WERI-Rb-1 (cell line): Measurements from ENCODE around the gene MYH7.
"Not testable (repeated sequence)": the region's sequence is repeated elsewhere in the genome, so short reads cannot be mapped to it uniquely, and the experiment has no call there.

Experiments used
- DNase-seq: peaks from one replicate; pipeline ENCODE4 v3.0.0-alpha.2; 2020
- H3K27ac ChIP-seq: fragments of 250-450 bp; sonication (Bioruptor Pico); 2 replicates; pipeline ENCODE4 v1.5.1; 2020; ENCODE audit warnings: mild to moderate bottlenecking, moderate library complexity
- H3K27me3 ChIP-seq: fragments of 250-450 bp; sonication (Bioruptor Pico); 2 replicates; pipeline ENCODE4 v1.5.1; 2021; ENCODE audit warnings: mild to moderate bottlenecking, low read depth, moderate library complexity; ENCODE audit not compliant: insufficient read depth, severe bottlenecking
- H3K36me3 ChIP-seq: fragments of 250-450 bp; sonication (Bioruptor Pico); 2 replicates; pipeline ENCODE4 v1.5.1; 2020; ENCODE audit warnings: mild to moderate bottlenecking, moderate library complexity
- H3K4me3 ChIP-seq: 2 replicates; pipeline ENCODE4 v1.5.1; 2011; ENCODE audit warnings: low read depth, mild to moderate bottlenecking, control low read depth, low read length
- H3K9me3 ChIP-seq: fragments of 250-450 bp; sonication (Bioruptor Pico); 2 replicates; pipeline ENCODE4 v1.5.1; 2021; ENCODE audit warnings: mild to moderate bottlenecking, moderate library complexity; ENCODE audit not compliant: severe bottlenecking
- CTCF ChIP-seq: IDR thresholded peaks from 2 replicates; pipeline ENCODE4 v1.5.1; 2011; ENCODE audit warnings: low read depth, mild to moderate bottlenecking, control low read depth, inconsistent platforms, low read length

The MYH7 gene

DNA sequence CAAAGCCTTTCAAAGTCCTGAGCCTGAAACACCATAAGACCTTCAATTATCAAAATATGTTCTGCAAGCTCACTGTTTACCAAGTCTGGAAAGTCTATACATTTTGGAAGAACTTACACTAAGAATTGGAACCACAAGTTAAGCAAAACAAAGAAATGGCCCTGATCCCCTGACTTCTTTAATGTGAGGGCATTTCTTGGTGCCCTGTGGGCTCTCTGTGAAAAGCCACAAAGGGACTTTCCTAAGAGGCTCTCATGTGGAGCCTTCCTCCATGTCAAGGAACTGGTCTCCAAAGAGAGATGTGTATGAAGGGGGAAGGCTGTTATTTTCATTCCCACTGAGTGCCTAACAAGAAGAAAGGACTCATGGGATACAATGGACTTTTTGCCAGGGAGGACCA, 13.9 kb downstream of the MYH7 start:
- Histone ChIP-seq H3K27me3 (no peaks in the 10 kb centered on the region), H3K9me3 (no peaks in the 10 kb centered on the region), H3K36me3 (no peaks in the 10 kb centered on the region), H3K27ac (no peak overlapping the region), H3K4me3 (no peak overlapping the region)
- DNase-seq: no peak
- TF ChIP-seq CTCF: no peak

GRCh38 chr14:23419646-23420045, 15.8 kb downstream of the MYH7 start:
- H3K9me3 ChIP-seq, H3K27me3 ChIP-seq, H3K36me3 ChIP-seq, DNase-seq, H3K27ac ChIP-seq, H3K4me3 ChIP-seq: not testable (repeated sequence)

DNA sequence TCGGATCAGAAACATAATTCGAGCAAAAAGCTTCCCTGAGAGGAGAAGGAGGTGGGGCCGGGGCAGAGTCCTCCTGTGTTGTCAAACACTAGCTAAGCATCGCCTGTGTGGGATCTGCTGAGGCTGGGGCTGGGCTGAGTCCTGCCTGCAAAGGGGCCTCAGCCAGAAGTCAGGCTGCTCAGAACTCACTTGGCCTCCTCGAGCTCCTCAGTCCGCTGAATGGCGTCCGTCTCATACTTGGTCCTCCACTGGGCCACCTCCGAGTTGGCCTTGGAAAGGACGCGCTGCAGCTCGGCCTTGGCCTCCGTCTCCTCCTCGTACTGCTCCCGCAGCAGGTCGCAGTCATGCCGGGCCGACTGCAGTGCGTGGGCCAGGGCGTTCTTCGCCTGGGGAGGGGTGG, 17.4 kb downstream of the MYH7 start:
- no peak for DNase-seq
- no peak for TF ChIP-seq CTCF
- Histone ChIP-seq H3K4me3 (no peak overlapping the region), H3K9me3 (no peaks in the 10 kb centered on the region), H3K27ac (no peak overlapping the region), H3K27me3 (no peaks in the 10 kb centered on the region), H3K36me3 (no peaks in the 10 kb centered on the region)

- not testable (repeated sequence) for H3K9me3 ChIP-seq, H3K27ac ChIP-seq, H3K36me3 ChIP-seq, H3K4me3 ChIP-seq, DNase-seq, H3K27me3 ChIP-seq
Measured at GRCh38 chr14:23417269-23417668, 18.2 kb downstream of the MYH7 start.

DNA sequence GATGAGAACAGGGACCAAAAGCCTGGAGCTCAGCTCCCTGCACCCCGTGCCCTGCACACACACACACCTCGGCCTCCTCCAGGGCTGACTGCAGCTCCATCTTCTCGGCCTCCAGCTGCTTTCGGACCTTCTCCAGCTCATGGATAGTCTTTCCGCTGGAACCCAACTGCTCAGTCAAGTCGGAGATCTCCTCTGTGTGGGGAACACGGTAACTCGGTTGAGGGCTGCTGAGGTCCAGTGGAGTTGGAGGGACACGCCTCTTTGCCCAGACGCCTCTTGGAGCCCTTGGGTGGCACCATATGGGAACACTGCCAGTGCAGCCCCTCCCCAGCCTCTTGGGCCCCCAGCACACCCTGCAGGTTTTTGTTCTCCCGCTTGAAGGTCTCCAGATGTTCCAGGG, 18.7 kb downstream of the MYH7 start:
- no peak for DNase-seq
- no peak overlapping the region for H3K4me3 ChIP-seq
- H3K27ac ChIP-seq: no peak overlapping the region
- no peaks in the 10 kb centered on the region for H3K27me3 ChIP-seq
- no peaks in the 10 kb centered on the region for H3K36me3 ChIP-seq
- no peaks in the 10 kb centered on the region for H3K9me3 ChIP-seq
- no peak for TF ChIP-seq CTCF

- TF ChIP-seq CTCF: no peak
- Histone ChIP-seq H3K36me3 (no peaks in the 10 kb centered on the region), H3K4me3 (no peak overlapping the region), H3K27ac (no peak overlapping the region), H3K9me3 (no peaks in the 10 kb centered on the region), H3K27me3 (no peaks in the 10 kb centered on the region)
- DNase-seq: no peak
Measured at GRCh38 chr14:23415821-23416778, 19.4 kb downstream of the MYH7 start.
